HCT116 (cell line): ENCODE results near the gene AUTS2. TPM values are rescaled to one million over a fixed set of nuclear protein-coding genes. Genes with fewer than 3 reads are reported as not detected.

Experiments
- ATAC-seq: fragments of 200-7000 bp; cut with Tn5 transposase; 2 replicates; pipeline ENCODE4 v1.9.1; 2020; ENCODE audit warnings: mild to moderate bottlenecking, moderate library complexity
- BruUV-seq: library from RNA; stranded (reverse); fragments of 400-500 nt; replicated peaks from 2 replicates; lab custom pipeline; 2021; lab: Mats Ljungman, UMichigan
- CTCF ChIA-PET: fragments of 300-600 bp; sonication (Branson Sonifier 250); formaldehyde crosslinking; loops from one replicate; lab custom pipeline; 2021; ENCODE audit warnings: antibody characterized with exemption; lab: Charles Lee
- POLR2A ChIA-PET: fragments of 300-600, 350-600 bp; sonication (Branson Sonifier 250); formaldehyde crosslinking; loops from one replicate; lab custom pipeline; 2021; ENCODE audit warnings: antibody characterized with exemption; lab: Charles Lee
- RAD21 ChIA-PET, 2 experiments: fragments of 300-600 bp; sonication (Branson Sonifier 250); formaldehyde crosslinking; loops; one replicate each; lab custom pipeline; 2023; ENCODE audit warnings: low total read pairs in 2 of 2; ENCODE audit not compliant: uncharacterized antibody in 2 of 2, unreplicated experiment in 2 of 2, low non-redundant PET in 1 of 2; lab: Charles Lee
- DNase-seq: peaks from one replicate; pipeline ENCODE4 v3.0.0-alpha.2; 2010; ENCODE audit warnings: low read depth, low spot score
- H2AFZ ChIP-seq: fragments of 200-600 bp; shearing (Covaris generic), sonication (generic); 2 replicates; pipeline ENCODE4 v1.6.1; 2017; ENCODE audit warnings: low read depth, mixed run types, mixed read lengths, antibody characterized with exemption, low read length; ENCODE audit not compliant: poor library complexity, severe bottlenecking
- H3K27ac ChIP-seq: 2 replicates; pipeline ENCODE4 v1.5.1; 2012; ENCODE audit warnings: low read depth, low read length
- H3K27me3 ChIP-seq: fragments of 200-600 bp; sonication (generic); 2 replicates; pipeline ENCODE4 v1.6.1; 2016; ENCODE audit warnings: mixed run types, low read length, mixed read lengths; ENCODE audit not compliant: insufficient read depth
- H3K36me3 ChIP-seq, 2 experiments: fragments of 200-500 bp in 1 of 2; fragments of 200-600 bp in 1 of 2; sonication (Bioruptor generic) in 1 of 2; sonication (generic) in 1 of 2; 2 replicates each; pipeline versions ENCODE4 v1.5.1 to v1.6.1; 2014 to 2016; ENCODE audit warnings: low read length in 2 of 2, inconsistent platforms in 1 of 2, mixed read lengths in 1 of 2, mixed run types in 1 of 2; ENCODE audit not compliant: insufficient read depth in 2 of 2, control insufficient read depth in 1 of 2
- H3K4me1 ChIP-seq, 2 experiments: fragments of 200-600 bp in 1 of 2; sonication (generic) in 1 of 2; 2 replicates each; pipeline versions ENCODE4 v1.5.1 to v1.6.1; 2012 to 2017; ENCODE audit warnings: low read length in 2 of 2, inconsistent platforms in 1 of 2, mild to moderate bottlenecking in 1 of 2, mixed read lengths in 1 of 2, mixed run types in 1 of 2, moderate library complexity in 1 of 2; ENCODE audit not compliant: insufficient read depth in 2 of 2, control insufficient read depth in 1 of 2
- H3K4me2 ChIP-seq: fragments of 200-600 bp; sonication (generic); 2 replicates; pipeline ENCODE4 v1.6.1; 2017; ENCODE audit warnings: mixed run types, low read length, mixed read lengths
- H3K4me3 ChIP-seq, 2 experiments: fragments of 200-600 bp in 1 of 2; sonication (generic) in 1 of 2; replicated peaks in 1 of 2; 2 replicates each; pipeline ENCODE4 v1.5.1; 2011 to 2016; ENCODE audit warnings: low read length in 2 of 2, control low read depth in 1 of 2, low read depth in 1 of 2, mild to moderate bottlenecking in 1 of 2, mixed read lengths in 1 of 2, mixed run types in 1 of 2
- H3K79me2 ChIP-seq: fragments of 200-600 bp; sonication (generic); 2 replicates; pipeline ENCODE4 v1.6.1; 2017; ENCODE audit warnings: mild to moderate bottlenecking, mixed run types, low read length, moderate library complexity, mixed read lengths; ENCODE audit not compliant: insufficient read depth
- H3K9ac ChIP-seq: fragments of 200-600 bp; sonication (generic); 2 replicates; pipeline ENCODE4 v1.6.1; 2016; ENCODE audit warnings: low read length, mixed read lengths
- H3K9me2 ChIP-seq: fragments of 200-600 bp; sonication (generic), shearing (Covaris generic); 2 replicates; pipeline ENCODE4 v1.6.1; 2017; ENCODE audit warnings: mixed run types, mild to moderate bottlenecking, moderate library complexity; ENCODE audit not compliant: insufficient read depth
- H3K9me3 ChIP-seq, 2 experiments: fragments of 200-500 bp in 1 of 2; fragments of 200-600 bp in 1 of 2; sonication (Bioruptor generic) in 1 of 2; sonication (generic) in 1 of 2; 2 replicates each; pipeline ENCODE4 v1.6.1; 2014 to 2017; ENCODE audit warnings: low read length in 2 of 2, mixed read lengths in 2 of 2, inconsistent platforms in 1 of 2, low read depth in 1 of 2, mild to moderate bottlenecking in 1 of 2, mixed run types in 1 of 2, moderate library complexity in 1 of 2; ENCODE audit not compliant: control insufficient read depth in 1 of 2, insufficient read depth in 1 of 2
- H4K20me1 ChIP-seq: fragments of 200-600 bp; sonication (generic), shearing (Covaris generic); 2 replicates; pipeline ENCODE4 v1.6.1; 2017; ENCODE audit warnings: mixed run types, mild to moderate bottlenecking, moderate library complexity; ENCODE audit not compliant: insufficient read depth
- ELF1 ChIP-seq: IDR thresholded peaks from 2 replicates; pipeline ENCODE4 v1.6.1; 2012; ENCODE audit warnings: low read depth, borderline replicate concordance
- EZH2phosphoT487 ChIP-seq: fragments of 200-600 bp; IDR thresholded peaks from 2 replicates; pipeline ENCODE4 v1.6.1; 2018; ENCODE audit warnings: antibody characterized with exemption, borderline replicate concordance
- JUND ChIP-seq: IDR thresholded peaks from 2 replicates; pipeline ENCODE4 v1.6.1; 2012
- MAX ChIP-seq: IDR thresholded peaks from 2 replicates; pipeline ENCODE4 v1.6.1; 2012
- POLR2A ChIP-seq: IDR thresholded peaks from 2 replicates; pipeline ENCODE4 v1.7.0; 2011; ENCODE audit warnings: borderline replicate concordance; ENCODE audit not compliant: insufficient read depth, insufficient read length; ENCODE audit errors: extremely low read depth
- POLR2AphosphoS5 ChIP-seq: IDR thresholded peaks from 2 replicates; pipeline ENCODE4 v1.6.1; 2011; ENCODE audit warnings: mild to moderate bottlenecking, low read depth, low read length, moderate library complexity
- YY1 ChIP-seq: IDR thresholded peaks from 2 replicates; pipeline ENCODE4 v1.6.1; 2011; ENCODE audit warnings: low read length, low read depth, moderate library complexity, mild to moderate bottlenecking; ENCODE audit not compliant: insufficient replicate concordance; ENCODE audit errors: extremely low read depth
- ZNF274 ChIP-seq: fragments of 200-500 bp; sonication (Bioruptor generic); IDR thresholded peaks from 2 replicates; pipeline ENCODE4 v1.6.1; 2014; ENCODE audit warnings: mild to moderate bottlenecking, low read depth, low read length, inconsistent platforms
- intact Hi-C: fragments of 100-400 bp; cut with micrococcal nuclease; formaldehyde crosslinking; loops from 2 replicates; pipeline ENCODE4 v1.10.0; 2022
- total RNA-seq: library from RNA; stranded (reverse); gene quantifications from one replicate; pipeline ENCODE4 v1.2.1, GENCODE V29; 2021; ENCODE audit not compliant: unreplicated experiment
- TF ChIP-seq, protein P1 (sequence below): IDR thresholded peaks from 2 replicates; pipeline ENCODE4 v1.6.1; 2011; ENCODE audit warnings: mild to moderate bottlenecking, low read length, moderate library complexity; ENCODE audit not compliant: insufficient replicate concordance; ENCODE audit errors: extremely low read depth

The AUTS2 gene
- total RNA-seq, 1 experiment from 2014 or later: 0.93 TPM

GRCh38 chr7:70040051-70040450, 441.8 kb downstream of the AUTS2 start:
- no peaks in the 10 kb centered on the region for H4K20me1 ChIP-seq
- no peaks in the 10 kb centered on the region for H3K79me2 ChIP-seq
- no peaks in the 10 kb centered on the region for H3K36me3 ChIP-seq
- no peaks in the 10 kb centered on the region for H3K4me1 ChIP-seq
- no peak overlapping the region for H2AFZ ChIP-seq
- ChIA-PET POLR2A (no interaction called here), CTCF (no interaction called here), RAD21 (no interaction called here)
- H3K9ac ChIP-seq: no peak overlapping the region
- ATAC-seq (no peak), DNase-seq (no peak)
- H3K9me3 ChIP-seq: peaks cover 6 to 17% of the 10 kb centered on the region in 2 experiments; a peak in 2 of 4 replicates
- no TSS peak for BruUV-seq
- no peaks in the 10 kb centered on the region for H3K27me3 ChIP-seq
- H3K9me2 ChIP-seq: no peaks in the 10 kb centered on the region
- no peak overlapping the region for H3K4me2 ChIP-seq
- intact Hi-C loops: loop anchor here (10.0 kb wide), 1 partner anchor 65 kb away; no protein-coding TSS in a partner anchor
- no peak overlapping the region for H3K4me3 ChIP-seq
- H3K27ac ChIP-seq: no peak overlapping the region
- TF ChIP-seq POLR2A: no peak
- TF ChIP-seq EZH2phosphoT487: no peak
- no peak for TF ChIP-seq ELF1
- no peak for TF ChIP-seq POLR2AphosphoS5
- TF ChIP-seq, all 23 proteins: peak for 0

- CTCF ChIA-PET: no interaction called here
- no peak overlapping the region for H2AFZ ChIP-seq
- H4K20me1 ChIP-seq: no peaks in the 10 kb centered on the region
- H3K9ac ChIP-seq: no peak overlapping the region
- H3K4me1 ChIP-seq: no peaks in the 10 kb centered on the region
- BruUV-seq: no TSS peak
- no peak overlapping the region for H3K4me2 ChIP-seq
- DNase-seq: no peak
- H3K4me3 ChIP-seq: no peak overlapping the region
- no peaks in the 10 kb centered on the region for H3K36me3 ChIP-seq
- no peaks in the 10 kb centered on the region for H3K9me2 ChIP-seq
- intact Hi-C loops: loop anchor here (10.0 kb wide), 1 partner anchor 64 kb away; no protein-coding TSS in a partner anchor
- RAD21 ChIA-PET: no interaction called here
- H3K9me3 ChIP-seq: peaks cover 6 to 16% of the 10 kb centered on the region in 2 experiments; a peak in 2 of 4 replicates
- POLR2A ChIA-PET: no interaction called here
- H3K27me3 ChIP-seq: no peaks in the 10 kb centered on the region
- no peak for TF ChIP-seq JUND
- no peak for TF ChIP-seq POLR2A
- TF ChIP-seq, protein P1, sequence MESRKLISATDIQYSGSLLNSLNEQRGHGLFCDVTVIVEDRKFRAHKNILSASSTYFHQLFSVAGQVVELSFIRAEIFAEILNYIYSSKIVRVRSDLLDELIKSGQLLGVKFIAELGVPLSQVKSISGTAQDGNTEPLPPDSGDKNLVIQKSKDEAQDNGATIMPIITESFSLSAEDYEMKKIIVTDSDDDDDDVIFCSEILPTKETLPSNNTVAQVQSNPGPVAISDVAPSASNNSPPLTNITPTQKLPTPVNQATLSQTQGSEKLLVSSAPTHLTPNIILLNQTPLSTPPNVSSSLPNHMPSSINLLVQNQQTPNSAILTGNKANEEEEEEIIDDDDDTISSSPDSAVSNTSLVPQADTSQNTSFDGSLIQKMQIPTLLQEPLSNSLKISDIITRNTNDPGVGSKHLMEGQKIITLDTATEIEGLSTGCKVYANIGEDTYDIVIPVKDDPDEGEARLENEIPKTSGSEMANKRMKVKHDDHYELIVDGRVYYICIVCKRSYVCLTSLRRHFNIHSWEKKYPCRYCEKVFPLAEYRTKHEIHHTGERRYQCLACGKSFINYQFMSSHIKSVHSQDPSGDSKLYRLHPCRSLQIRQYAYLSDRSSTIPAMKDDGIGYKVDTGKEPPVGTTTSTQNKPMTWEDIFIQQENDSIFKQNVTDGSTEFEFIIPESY: no peak
- no peak for TF ChIP-seq MAX
- no peak for TF ChIP-seq YY1
- TF ChIP-seq ZNF274: no peak
- H3K27ac ChIP-seq: no peak overlapping the region
- no peaks in the 10 kb centered on the region for H3K79me2 ChIP-seq
- ATAC-seq: no peak
These were observed 442.9 kb downstream of the AUTS2 start for GRCh38 chr7:70040970-70041766.
